Fibroblast of skin of scalp (primary cell): ENCODE data around the gene DNM2.

Experiments
- DNase-seq: peaks from one replicate; pipeline ENCODE4 v3.0.0-alpha.2; 2013

DNM2 gene

DNA sequence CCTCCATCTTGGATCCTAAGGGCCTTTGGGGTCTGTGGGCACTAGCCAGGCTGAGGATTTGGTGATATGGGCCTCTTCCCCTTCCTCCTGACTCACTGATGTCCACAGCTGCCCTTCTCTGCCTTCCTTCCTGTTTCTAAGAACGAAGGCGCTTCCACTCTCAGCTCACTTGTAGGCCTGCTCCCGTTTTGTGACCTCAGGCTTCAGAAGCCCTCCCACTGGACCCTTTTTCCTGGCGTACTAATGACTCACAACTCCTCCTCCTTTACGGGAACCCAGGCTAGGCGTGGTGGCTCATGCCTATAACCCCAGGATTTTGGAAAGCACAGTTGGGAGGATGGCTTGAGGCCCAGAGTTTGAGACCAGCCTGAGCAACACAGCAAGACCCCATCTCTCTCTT is 62.5 kb downstream of the DNM2 start:
- peak; percentile 56 for DNase-seq

DNA sequence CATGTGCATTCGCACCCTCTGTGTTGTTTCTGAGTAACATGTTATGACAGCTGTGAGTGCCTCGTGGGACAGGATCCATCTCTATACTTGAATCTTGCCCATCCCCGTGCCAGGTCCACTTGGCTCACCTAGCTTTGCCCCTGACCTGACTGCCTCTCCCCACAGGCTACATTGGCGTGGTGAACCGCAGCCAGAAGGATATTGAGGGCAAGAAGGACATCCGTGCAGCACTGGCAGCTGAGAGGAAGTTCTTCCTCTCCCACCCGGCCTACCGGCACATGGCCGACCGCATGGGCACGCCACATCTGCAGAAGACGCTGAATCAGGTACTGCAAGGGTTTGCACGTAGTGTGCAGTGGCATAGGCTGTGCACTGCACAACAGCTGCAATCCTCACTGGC is 64.9 kb downstream of the DNM2 start:
- DNase-seq, result no peak

DNA sequence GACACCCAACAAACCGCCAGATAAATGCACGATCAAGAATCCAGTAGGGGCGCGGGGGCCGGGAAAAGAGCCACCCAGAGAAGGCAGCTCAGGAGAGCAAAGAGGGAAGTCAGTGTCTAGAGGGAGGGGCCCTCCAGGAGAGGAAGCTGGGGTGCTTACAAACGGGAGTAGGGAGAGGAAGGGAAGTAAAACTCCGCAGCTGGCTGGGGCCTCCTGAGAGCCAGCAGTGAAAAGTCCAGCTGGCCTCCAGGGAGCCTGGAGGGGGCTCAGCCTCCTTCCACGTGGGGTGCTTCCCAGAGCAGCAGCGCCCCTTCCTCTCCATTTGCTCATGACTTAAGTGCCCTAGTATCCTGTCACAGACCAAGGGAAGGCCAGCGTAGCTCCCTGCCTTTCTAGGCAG is 66.4 kb downstream of the DNM2 start:
- no peak for DNase-seq

DNA sequence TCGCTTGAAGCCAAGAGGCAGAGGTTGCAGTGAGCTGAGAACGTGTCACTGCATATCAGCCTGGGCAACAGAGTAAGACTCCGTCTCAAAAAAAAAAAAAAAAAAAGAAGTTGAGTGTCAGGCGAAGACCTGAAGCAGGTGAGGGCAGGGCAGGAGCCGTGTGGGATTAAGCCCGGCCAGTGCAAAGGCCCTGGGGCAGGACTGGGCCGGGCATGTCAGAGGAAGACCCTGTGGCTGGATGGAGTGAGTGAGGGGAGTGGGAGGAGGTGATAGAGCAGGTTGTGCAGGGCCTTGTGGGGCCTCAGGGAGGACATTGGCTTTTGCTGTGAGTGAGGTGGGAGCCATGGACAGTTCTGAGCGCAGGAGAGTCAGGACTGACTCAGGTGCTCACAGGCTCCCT is 70.3 kb downstream of the DNM2 start:
- DNase-seq, result no peak

DNA sequence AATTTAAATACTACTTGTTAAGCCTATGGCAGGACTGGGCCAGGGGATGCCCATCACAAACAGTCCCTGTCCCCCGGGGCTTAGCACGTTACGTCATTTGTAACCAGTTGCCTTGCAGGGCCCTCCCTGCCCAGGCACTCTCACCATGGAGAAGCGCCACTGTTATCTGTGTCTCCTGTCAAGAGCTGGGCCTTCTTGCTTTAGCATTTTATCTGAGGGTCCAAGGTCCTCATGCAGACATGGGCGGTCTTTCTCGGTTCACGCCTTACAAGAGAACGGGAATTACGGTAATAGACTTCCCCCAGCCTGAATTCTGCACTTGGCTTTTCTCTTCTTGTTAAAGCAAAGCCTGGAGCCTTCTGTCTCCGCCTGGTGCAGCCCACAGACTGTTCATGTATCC is 72.0 kb downstream of the DNM2 start:
- no peak for DNase-seq

DNA sequence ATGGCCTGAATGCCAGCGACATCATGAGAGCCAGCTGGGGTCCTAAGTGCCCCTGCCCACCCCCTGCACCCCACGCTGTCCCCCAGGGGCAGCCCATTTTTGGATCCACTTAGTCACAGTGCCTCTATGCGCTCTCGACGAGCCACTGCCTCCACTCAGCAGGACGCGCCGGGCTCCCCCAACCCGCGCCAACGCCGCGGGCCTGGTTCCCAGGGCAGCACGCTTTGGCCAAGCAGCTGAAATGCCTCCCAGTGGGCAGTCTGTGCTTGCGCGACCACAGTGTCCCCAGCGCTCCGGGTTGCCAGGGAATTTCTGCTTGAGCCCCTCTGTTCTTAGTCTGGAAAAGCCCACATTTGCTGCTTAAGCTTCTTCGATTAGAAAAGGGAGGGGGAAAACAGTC is 78.8 kb downstream of the DNM2 start:
- no peak for DNase-seq

DNA sequence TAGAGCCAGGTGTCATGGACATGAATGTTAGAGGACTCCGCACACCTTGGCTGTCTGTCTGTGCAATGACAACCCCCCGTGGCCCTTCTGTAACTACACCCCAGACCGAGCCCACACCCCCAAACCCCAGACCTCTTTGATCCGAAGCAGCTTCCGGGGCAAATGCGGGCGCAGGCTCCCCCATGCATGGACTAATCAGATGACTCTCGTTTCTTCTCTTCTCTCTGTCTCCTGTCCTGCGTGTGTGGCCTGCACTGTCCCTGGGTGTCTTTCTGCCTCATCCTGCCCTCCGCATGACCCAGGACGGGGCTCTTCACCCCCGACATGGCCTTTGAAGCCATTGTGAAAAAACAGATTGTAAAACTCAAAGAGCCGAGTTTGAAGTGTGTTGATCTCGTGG is 79.2 kb downstream of the DNM2 start:
- no peak for DNase-seq

DNA sequence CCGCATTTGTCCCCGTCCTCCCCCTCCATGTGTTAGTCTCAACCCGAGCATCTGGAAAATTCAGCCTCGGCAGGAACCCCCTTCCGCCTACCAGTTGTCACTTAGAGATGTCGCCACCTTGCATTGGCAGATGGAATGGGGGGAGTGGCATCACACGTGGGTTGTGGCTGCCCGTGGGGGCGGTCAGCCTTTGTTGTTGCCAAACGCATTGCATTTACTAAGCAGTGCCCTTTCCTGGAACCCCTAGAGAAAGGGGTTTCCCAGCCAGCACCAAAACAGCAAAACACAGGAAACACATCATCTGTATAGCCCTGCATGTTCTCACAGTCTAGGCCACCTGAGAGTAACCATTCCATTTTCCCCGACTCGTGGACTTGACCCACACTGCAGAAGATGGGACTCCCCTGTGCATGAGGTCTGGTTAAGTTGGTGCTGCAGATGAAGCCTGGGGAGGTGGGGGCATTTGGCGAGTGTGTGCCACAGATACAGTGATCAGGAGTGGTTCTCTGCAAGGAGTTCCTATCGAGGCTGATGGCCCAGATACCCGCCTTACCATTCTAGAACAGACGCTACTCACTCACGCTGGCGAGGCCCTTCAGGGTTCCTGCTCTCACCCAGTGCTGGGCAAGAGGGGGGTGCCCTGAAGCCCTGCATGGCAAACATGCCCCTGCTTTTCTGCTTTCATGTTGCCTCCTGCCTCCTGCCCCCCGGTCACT is 79.8 kb downstream of the DNM2 start:
- no peak for DNase-seq

DNA sequence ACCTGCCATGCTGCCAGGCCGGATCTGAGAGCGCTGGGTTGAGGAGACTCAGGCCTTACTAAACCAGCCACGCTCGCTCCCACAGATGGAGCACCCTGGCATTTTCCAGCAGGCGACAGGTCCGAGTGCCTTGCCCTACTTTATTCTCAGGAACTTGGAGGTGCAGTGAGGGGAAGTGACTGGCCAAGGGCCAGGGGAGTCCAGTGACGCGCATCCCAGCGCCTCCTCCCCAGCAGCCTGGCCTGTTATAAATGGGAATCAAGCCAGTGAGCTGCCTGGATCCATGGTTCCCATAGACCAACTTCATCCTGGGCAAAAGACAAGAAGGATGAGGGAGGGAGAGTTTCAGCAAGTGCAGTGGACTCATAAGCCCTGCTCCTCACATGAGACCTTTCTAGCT is 82.6 kb downstream of the DNM2 start:
- DNase-seq, result no peak

DNA sequence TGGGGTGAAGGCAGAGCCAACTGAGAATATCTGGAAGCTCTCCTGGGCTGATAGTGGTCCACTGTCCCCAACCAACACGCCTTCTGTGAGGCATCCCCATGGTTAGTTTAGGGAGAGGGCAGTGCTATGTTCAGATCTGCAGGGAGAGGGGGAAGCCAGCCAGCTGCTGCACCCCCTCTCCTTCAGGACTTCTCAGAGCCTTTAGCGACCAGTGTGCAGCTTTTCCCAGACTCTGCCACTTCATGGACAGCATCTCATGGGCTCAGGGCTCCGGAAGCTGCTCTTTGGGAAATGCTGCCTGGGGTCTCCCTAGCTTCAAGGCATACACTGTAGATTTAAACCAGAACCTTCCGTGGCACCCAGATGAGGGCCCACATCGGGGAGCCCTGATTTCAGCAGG is 84.6 kb downstream of the DNM2 start:
- DNase-seq, result no peak

DNA sequence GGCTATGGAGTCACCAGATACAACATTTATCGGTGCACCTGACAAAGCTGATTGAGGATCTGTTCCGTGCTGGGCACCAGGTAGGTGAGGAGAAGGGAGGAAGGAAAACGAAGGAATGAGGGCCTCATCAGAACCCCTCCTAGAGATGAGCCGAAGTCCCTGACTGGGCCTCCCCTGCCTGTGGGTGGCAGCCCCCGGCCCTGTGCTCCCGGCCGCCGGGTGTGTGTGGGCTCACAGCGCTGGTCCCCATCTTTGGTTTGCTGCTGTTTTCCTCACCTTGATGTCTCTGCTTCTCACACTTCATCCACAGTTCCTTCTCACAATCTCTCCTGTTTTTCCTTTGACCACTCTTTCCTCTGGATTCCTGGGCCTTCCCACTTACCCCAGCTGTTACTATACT is 85.4 kb downstream of the DNM2 start:
- DNase-seq, result no peak

DNA sequence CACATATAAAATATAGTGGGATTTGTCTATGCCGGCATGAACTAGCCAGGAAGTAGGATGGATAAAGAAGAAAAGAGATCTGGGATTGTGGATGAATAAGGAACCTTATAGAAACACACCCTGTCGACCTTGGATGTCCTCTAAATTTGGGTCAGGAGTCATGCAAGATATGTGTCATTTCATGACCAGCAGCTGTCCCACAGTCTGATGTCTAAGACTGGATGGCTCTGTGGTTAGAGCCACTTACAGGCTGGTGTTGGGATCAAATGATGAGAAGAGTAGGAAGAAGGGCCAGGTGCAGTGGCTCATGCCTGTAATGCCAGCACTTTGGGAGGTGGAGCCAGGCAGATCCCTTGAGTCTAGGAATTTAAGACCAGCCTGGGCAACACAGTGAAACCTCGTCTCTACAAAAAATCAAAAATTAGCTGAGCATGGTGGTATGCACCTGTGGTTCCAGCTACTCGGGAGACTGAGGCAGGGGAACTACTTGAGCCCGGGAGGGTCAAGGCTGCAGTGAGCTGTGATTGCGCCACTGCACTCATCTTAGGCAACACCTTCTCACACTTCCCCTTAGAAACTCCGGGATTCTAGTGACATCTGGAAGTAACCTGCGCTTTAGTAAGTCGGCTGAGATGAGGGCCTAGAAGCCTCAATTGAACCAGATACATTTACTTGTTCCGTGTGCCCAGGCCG is 87.3 kb downstream of the DNM2 start:
- no peak for DNase-seq

DNA sequence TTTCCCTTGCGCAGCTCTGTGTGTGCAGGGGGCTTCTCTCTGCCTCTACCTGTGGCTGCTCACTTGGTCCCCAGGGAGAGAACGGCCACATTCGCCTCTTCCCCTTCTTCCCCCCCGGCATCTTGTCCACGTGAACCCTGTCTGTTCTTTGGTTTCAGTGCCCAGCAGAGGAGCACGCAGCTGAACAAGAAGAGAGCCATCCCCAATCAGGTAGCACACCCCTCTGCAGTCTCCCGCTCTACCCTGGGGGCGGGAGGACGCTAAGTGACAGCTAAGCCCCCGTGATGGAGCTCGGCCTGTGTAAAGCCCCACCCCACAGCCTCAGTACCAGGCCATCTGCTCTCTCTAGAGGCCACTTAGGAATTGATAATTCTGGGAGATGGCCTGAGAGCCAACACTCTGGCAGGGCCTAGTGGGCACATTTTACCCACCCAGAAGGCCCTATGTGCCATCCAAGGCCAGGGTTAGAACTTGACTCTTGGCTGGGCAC is 87.9 kb downstream of the DNM2 start:
- DNase-seq, result no peak

DNA sequence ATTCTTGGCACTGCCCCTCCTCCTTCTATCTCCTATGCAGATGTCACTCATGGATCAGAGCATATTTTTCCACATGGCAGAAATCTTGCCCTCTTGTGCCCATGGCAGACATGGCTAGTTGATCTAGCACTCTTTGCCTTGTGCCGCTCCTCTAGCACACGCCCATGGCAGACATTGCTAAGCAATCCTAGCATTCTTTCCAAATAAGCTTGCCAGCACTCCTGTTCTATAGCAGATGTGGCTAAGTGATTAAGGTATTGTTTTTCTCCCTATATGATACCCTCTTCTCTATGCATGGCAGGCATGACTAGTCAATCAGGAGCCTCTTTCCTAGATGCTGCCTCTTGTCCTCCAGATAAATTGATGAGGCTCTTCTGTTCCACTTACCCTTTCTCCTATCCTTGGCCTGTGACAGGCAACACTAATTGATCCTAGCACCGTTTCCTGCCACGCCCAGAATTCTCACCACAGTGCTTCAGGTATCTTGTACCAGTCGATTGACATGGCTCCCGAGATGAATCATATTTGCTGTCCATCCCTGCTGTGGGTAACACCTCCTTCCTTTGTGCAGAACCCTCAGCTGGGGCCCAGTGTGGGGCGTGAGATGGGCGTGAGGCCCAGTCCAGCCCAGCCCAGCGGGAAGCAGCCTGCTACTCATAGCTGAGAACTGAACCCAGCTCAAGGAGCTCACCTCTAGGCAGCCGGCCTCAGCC is 91.2 kb downstream of the DNM2 start:
- DNase-seq, result peak; percentile 48

DNA sequence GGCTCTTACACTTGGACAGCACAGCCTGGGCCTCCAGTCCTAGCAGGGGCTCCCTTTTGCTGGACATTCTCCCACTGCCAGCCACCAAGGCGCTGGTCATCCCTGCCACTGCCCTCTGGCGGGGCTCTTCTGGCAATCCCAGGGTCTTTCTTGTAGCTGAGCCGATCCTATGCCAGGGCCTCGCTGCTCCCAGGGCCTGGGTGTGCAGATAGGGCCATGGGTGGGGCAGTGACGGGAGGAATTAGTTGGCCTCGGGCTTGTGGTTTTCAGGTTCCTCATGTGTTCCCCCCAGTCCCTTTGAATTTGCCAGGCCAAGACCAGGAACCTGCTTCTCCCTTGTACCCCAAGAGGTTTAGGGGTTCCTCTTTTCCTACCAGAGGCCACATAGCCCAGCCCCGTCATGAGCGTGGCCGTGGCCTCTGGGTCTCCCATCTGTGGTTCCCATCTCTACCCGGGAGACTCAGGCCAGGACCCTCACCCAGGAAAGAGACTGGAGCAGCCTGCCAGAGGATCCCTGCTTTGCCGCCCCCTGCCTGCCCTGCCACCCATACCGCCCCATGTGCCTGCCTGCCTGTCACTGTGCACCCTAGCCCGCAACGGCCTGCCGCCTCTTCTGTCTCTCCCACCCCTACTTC is 91.9 kb downstream of the DNM2 start:
- no peak for DNase-seq

DNA sequence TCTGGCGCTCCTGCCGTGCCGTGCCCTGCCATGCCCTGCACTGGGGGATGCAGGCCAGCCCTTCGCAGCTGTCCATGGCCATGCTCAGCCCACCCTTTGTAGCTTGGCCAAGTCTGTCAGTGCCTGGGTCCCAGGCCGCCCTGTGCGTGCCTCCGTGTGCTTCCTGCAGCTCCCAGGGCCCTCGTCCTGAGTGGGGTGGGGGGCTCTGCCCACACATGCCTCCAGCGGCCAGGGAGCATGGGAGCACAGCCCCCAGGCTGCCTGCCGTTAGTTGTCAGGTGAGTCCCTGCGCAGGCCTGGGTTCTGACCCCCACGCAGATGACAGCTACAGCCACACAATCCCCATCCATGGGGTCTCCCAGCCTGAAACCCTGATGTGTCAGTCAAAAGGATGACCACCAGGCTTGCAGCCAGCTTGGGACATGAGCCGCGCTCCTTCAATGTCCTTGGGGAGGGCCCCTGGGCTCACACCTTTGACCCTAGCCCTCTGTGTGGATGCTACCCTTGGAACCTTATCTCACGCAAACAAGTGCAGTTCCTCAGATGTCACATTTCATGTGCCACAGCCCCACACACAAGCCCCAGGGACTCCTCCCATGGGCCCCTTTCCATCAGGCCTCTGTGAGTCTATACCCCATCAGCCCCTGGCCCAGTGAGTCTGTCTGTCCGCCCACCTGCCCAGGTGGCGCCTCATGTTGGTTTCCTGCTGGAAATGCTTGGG is 93.7 kb downstream of the DNM2 start:
- no peak for DNase-seq

DNA sequence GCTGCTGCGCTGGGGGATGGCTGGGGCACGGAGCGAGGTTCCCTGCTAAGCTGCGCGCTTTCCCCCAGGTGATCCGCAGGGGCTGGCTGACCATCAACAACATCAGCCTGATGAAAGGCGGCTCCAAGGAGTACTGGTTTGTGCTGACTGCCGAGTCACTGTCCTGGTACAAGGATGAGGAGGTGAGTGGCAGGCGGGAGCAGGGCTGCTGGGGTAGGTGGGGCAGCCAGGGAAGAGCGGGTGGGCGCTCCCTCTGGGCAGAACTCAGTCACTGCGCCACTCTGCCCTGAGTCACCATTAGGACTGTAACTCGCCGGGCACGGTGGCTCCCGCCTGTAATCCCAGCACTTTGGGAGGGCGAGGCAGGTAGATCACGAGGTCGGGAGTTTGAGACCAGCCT is 94.3 kb downstream of the DNM2 start:
- DNase-seq, result no peak

DNA sequence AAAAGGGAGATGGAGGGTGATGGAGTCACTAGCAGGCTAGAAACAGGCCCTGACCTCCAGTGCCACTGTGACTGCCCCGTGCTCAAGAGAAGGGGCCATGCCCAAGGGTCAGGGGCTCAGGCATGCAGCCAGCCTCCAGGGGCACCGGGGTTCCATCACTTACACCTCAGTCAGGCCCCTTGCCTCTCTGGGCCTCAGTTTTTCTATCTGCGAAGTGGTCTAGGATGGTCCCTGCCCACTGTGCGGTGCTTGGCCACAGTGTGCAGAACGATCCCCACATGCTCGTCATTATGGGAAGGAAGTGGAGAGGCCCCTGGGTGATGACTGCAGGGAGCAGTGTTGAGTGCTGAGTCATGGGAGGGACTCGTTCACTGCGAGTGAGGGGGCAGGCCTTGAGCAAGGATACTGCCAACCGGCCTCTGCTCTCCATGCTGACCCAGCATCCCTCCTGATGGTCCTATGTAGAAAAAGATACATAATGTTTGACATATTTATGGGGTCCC is 95.1 kb downstream of the DNM2 start:
- peak; percentile 95 for DNase-seq

DNA sequence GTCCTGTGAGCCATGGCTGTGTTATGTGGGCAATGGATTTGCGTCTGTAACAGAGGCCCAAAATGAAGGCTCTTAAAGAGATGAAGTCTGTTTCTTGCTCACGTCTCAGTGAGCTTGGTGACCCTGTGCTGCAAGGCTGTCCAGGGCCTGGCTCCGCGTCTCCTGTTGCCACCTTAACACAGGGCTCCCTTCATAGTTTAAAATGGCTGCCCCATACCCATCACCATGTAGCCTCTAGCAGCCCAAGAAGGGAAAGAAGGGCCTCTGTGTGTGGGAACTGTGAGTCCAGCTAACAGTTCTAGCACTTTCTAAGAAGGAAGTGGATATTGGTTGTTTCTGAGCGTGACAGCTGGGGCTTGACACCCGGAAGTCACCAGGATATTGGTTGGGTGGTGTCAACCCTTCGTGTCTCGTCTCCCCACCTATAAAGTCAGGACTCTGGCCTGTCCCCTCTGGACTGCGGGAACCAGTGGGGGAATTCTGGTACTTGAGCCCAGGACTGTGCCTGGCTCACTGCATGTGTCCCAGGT is 97.2 kb downstream of the DNM2 start:
- no peak for DNase-seq

DNA sequence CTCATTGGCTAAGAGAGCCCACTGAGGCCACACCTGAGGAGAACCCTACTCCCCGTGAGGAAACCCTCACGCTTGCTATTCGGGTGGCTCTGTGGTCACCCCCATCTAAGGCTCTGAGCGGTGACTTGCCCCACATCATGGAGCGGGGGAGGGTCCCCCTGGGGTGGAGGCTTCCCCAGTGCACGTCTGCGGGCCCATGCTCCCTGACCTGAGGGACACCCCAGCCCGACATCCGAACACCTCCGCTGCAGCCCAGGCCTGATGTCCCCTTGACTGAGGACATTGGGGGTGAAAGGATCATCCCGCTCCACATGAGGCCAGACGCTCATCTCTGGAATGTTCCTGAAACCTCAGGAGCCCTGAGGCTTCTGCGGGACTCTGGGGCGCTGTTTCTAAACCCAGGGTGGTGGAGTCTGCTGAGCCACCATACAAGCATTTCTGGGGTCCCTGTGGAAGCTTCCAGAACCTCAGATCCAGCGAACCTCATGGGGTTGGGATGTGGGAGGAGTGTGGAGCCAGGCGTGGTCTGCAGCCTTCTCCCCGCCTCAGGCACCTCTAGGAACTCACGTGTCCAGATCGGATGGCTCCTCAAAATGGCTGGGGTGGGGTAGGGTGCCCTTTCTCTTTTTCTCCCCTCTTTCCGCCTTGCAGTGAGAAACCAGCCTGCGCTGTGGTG is 98.2 kb downstream of the DNM2 start:
- DNase-seq, result peak; percentile 65

DNA sequence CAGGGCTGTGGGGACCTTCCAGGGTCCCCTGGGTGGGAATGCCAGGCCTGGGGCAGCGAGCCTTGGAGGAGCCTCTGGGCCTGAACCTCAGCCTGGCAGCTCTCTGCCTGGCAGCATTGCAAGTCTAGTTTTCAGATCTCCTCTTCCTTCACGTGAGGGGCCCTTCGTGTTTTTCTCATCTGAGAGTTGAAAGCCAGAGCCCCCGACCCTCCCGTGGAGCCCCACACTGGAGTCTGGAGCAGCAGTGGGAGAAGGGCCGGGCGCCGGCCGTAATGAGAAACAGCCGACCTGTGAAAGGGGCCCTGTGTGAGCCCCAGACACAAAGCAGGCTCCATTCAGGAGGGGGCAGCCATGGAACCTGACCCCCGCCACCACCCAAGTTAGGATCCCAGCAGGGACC is 98.8 kb downstream of the DNM2 start:
- no peak for DNase-seq
